GM03348 (cell line): ENCODE measurements around the gene TNKS2.
A peak's percentile ranks its signal among the peaks of the same experiment; 100 is the strongest.
"Not testable (repeated sequence)": the region's sequence is repeated elsewhere in the genome, so short reads cannot be mapped to it uniquely, and the experiment has no call there.

Experiments
- DNase-seq: peaks from one replicate; pipeline ENCODE4 v3.0.0; 2012; ENCODE audit warnings: low spot score

The TNKS2 gene

DNA sequence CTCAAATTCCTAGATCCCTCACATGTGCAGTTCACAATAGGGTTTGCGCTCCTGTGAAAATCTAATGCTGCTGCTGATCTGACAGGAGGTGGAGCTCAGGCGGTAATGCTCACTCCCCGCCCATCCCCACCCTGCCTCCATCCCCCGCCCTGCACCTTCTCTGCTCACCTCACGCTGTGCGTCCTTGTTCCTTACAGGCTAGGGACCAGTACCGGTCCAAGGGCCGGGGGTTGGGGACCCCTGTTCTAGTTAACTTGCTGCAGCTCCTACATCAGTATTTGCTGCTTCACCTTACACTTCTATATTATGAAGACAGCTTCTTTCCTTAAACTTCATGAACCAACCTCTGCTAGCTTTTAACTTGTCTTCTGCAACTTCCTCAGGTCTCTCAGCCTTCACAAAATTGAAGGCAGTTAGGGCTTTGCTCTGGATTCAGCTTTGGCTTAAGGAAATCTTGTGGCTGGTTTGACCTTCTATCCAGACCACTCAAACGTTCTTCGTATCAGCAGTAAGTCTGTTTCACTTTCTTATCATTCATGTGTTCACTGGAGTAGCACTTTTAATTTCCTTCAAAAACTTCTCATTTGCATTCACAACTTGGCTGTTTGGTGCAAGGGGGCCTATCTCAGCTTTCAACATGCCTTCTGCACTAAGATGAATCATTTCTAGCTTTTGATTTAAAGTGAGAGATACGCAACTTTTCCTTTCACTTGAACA, 1.7 kb upstream of the TNKS2 start:
- peak; percentile 30 for DNase-seq

DNA sequence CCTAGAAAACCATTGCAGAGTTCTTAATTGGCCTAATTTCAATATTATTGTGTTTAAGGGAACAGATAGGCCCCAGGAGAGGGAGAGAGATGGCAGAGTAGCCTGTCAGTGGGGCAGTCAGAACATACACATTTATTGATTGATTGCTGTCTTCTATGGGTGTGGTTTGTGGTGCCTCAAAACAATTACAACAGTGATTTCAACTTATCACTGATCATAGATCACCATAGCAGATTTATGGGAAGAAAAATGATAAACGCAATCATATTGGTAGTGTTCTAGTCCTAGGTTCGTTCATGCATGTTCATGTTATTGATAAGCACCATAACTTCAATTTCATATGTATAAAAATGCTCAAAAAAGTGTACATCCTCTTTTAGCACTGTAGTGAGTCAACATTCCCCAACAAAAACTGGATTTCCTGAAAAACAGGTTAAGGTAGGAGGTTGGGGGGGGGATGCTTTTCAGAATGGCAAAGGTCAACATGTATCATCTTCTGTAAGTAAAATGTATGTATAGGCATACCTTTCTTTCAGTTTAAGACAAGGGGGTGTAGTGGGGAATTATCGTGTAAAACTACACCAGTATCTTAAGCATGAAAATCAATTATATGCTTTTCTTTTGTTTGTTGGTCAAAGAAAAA, 1.1 kb upstream of the TNKS2 start:
- no peak for DNase-seq

DNA sequence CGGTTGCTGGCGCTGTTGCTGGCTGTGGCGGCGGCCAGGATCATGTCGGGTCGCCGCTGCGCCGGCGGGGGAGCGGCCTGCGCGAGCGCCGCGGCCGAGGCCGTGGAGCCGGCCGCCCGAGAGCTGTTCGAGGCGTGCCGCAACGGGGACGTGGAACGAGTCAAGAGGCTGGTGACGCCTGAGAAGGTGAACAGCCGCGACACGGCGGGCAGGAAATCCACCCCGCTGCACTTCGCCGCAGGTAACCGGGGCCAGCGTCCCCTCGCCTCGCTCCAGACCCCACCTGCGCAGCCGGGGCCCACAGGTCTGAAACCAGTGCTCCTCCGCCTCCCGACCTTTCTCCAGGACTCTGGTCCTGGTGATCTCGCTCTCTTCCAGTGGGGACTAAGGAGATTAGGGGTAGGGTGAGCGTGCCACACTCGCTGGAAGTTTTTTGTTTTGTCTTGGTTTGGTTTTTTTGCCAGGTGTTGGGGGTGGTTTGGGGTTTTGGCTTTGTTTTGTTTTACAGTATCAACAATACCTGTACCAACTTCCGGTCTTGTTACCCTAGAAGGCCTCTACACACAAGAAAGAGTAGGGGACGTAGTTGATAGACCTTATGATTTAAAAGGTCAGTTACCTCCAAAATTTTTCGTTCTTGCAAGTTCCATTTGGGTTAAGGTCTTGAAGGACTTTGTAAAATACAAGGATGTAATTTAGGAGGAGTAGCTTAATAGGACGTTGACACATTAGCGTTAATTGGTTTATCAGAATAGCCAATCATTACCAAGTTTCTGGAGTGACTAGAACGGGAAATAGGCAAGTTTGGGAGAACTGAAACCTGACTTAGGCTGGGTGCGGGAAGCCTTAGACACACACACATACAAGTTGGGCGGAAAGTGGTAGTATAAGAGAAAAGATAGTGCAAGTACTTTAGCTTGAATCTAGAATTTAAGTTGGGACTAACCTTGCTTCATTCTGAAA, 704 bp downstream of the TNKS2 start:
- DNase-seq, result peak; percentile 60

DNA sequence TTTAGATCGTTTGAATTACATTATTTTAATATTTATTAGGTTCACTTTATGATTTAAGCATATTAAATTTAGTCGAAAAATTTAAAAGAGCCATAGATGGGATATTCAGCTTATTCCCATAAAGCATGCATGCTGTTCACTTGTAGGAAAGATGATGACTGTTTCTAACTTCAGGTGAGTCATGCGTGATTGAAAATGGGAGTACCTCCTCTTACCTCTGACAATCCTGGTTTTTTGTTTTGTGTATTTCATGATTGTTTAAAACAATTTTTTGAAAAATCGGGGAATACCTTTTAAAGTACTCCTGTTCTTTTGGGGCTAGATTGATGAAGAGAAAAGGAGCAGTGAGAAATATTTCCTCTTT, 1.4 kb downstream of the TNKS2 start:
- DNase-seq, result no peak

DNA sequence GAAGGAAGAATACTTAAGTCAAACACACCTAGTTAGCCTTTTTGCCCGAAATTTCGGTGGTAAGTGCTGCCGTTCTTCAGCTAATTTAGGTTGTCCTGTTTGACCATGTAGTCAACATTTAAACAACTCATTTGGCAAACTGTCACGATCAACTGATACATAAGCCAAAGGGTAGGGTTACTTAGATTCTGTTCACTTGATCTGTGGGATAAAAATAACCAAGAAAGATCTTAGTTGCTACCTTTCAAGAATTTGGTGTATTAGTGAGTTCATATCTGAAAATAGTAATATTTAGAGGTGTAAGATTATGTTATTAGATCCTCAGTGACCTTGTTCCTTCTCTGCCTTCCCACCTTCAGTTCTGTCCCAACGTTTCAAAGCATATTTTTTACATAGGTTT, 2.0 kb downstream of the TNKS2 start:
- DNase-seq, result no peak

DNA sequence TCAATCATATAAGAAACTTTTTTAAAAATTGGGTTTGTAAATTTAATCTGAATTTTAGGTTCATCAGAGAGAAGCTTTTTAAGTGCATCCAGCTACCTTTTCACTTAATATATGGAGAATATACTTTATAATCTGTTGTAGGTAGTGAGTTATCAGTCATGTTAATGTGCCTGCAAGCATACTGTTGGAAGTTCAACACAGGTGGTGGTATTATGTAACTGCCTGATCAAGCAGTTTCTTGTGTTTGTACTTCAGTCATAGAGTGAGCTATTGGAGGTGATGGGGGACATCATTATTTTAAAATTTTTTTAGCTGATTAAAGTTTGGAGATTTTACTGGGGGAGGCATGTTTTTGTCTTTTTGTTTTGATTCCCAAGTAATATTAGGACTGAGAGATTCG, 2.5 kb downstream of the TNKS2 start:
- no peak for DNase-seq

DNA sequence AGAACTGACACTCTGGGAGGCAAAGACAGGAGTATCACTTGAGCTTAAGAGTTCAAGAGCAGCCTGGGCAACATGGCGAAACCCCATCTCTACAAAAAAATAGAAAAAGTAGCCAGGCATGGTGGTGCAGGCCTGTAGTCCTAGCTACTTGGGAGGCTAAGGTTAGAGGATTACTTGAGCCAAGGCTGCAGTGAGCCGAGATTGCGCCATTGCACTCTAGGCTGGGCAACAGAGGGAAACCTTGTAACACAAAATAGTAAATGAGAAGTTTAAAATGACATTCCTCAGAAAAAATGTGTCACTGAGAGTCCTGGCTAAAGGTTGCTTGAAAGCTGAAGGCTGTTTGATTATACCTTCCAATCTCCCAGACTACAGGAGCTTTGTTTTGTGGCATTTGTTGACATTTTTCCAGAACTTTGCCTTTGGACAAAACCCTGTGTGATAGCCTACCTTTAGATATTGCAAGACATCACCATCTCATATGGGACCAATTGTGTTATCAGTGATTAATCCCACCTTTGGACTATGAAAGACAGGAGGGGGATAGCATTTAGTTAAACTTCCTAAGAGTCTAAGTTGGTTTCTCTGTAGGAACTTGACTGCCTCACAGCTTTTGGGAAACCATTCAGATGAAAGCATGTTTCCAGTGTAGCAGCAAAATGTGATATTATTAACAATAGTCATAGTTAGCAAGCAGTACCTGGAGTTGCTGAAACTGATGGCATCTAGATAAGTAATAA, 5.3 kb downstream of the TNKS2 start:
- DNase-seq, result no peak

DNA sequence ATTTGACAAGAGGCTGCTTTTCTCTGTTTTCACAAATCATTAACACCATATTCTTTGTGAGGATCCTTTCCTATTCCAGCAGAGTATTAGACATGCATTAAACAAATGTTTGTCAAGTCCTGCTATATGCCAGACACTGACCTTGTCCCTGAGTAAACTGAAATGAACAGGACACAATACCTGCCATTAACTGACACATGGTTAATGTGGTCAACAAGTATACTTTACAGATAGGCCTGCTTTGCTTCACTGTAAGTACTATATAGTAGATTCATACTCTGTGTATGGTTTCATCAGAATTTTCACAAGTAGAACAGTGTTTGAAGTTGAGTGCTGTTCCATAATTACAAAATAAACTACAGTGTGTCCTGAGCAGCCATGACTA, 5.9 kb downstream of the TNKS2 start:
- no peak for DNase-seq

DNA sequence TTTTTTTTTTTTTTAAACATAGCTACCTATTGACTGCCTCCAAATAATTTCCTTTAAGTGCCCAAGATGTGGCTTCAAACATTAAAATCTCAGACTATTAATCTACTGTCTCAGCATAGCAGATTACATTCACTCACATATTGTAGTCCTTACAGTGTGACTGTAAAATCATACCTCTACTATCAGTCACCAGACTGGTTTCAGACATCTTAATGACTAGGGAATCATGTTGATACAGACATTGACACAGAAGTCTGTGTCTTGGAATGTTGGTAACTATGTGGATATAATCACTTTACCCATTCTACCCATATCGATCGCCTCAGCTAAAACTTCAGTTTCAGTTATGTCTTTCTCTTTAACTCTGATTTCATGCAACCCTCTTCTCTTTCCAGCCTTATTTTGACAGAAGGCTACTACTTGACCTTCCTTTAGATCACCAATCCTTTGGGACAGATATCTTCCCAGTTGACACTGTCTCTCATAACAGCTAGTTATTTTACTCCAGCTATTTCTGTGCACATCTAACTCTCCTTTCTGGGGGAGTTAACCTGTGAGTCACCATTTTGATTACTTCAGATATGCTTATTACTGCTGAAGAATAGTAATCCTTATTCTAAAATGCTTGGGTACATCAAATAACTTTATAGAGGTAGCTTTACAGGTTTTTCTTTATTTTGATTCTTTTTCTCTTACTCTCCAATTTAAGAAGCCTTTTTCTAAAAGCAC, 7.0 kb downstream of the TNKS2 start:
- DNase-seq, result no peak

DNA sequence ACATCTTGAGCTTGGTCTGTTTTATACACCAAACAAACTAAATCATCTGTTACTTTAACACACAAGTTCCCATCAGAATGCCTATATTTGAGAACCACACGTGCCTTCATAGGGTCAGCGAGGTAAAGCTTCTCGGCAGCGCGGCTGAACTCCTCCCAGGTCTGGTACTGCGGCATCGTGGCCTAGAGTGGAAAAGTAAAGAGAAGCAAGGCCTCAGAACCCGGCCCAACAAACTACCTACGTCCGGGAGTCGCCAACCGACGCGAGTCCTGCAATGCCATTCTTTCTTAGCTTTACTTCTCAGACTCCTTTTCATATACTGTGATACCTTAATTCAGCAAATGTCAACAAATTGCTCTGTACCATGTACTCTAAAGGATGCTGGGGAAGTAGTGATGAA, 9.0 kb downstream of the TNKS2 start:
- not testable (repeated sequence) for DNase-seq

DNA sequence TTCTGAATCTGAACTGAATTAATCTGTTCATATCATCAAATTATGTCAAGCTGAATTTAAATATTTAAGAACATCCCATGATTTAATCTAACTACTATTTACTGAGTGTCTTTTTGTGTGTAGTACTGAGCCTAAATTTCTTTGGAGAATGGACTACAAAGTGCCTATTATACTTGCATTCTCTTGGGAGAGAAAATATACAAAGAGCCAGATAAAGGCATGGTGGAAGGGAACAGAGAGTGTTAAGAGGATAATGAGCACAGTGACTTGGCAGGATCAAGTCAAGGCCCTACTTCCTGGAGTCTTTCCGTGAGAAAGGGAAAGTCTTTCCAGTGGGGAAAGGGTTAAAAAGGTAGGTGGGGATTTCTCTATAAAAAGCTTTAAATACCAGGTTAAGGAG, 15.0 kb downstream of the TNKS2 start:
- DNase-seq, result no peak

DNA sequence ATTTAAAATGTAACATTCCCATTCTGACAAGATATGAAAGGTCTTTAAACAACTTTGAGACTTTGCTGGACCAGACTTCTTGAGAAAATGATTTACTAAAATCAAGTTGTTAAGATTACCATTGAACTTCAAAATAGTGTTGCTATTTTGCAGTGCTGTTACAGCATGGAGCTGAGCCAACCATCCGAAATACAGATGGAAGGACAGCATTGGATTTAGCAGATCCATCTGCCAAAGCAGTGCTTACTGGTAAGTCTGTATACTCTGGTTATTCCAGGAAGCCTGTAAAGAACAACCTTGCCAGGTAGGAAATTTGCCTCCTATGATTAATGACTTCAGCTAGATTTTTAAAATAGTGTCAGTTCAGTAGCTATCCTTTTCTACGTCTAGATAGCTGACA, 18.8 kb downstream of the TNKS2 start:
- DNase-seq, result no peak

DNA sequence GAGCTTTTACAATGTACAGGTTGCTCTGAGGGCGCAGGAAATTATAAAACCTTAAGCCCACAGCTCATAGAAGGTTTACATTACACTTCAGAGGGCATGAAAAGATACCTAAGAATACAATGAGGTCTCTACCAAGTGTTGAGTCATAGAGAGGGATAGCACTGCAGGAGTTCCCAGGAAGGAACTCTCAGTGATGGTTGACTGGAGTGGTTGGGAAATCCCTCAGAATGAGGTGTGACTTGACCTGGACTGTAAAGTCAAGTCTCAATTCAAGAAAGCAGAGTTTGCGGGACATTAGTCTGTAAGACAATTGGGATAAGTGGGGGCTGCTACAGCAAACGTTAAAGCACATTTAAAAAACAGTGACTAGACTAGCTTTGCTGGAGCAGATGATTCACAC, 21.9 kb downstream of the TNKS2 start:
- no peak for DNase-seq

DNA sequence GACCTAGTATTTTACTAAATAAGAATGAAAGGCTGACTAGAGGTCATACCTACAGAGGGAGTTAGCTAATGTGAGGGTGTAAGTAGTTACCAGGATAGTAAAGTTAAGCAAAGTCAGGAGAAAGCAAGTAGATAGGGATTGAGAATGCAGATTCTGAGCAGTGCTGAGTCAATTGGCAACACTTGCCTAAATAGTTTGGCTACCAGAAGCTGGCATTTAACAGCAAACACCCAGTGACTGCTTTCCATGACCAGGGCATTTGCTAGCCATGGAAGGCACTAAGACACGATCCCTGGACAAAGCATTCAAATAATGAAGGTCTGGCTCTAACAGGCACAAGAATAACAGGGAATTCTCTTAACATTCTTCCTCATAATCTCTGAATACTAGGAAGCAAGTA, 25.9 kb downstream of the TNKS2 start:
- DNase-seq, result no peak

DNA sequence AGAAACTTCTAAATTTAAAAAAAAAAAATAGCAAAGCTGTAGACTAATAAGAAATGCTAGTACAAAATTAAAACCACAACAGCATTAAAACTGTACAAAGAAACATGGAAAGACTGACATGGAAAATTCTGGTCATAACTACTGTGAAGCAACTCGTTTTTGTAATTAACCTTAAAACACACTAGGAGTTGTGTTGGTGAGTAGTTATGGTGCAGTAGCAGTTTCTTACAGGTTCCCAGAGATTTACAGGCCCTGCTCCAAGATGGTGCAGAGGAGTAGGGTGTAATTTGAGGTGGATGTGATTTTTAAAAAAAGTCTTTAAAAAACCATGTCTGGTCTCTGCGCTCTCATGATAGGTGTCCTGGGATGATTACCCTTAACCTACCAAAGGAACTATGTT, 31.0 kb downstream of the TNKS2 start:
- no peak for DNase-seq

DNA sequence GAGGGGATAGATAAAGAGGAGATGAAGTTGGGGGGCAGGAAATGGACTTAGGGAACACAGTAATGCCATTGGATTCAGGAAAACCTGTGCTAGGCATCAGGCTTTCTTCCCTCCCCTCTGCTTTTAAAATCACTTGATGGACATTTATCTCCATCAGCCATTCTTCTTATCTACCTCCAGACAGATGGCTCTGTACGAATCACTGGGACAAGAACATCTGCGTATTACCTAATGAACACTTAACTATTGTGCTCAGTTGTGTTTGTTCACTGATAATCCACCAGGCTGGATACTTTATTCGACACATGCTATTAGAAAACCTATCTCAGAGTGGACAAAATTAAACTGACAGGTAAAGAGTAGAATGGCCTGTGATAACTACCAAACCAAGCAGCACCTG, 40.0 kb downstream of the TNKS2 start:
- DNase-seq, result no peak

DNA sequence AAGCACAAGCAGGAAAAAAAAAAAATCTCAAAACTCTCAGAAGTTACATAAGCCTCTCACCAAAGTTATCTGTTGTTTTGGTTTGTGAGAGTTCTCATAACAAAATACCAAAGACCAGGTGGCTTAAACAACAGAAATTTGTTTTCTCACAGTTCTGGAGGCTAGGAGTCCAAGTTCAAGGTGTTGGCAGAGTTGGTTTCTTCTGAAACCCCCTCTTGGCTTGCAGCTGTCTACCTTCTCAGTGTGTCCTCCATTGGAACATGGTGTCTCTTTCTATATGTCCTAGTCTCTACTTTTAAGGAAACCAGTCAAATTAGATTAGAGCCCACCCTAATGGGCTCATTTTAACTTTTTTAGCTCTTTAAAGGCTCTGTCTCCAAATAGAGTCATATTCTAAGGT, 44.9 kb downstream of the TNKS2 start:
- DNase-seq, result no peak

DNA sequence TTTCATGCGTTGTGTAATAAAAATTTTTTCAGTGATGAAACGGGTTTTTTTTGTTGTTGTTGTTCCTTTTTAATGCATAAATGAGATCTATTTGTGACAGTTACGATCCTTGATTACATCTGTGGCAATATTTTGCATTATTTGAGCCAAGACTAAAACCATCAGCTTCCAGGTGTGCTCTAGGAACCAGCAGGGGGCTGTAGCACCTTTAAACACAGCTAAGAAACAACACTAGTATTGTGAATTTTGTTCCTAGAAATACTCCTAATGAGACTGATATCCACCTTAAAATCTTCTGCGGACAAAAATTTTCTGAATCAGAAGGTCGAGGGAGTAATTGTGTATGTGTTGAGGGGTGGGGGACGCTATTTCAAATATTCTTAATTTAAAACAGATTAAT, 58.4 kb downstream of the TNKS2 start:
- DNase-seq, result no peak

DNA sequence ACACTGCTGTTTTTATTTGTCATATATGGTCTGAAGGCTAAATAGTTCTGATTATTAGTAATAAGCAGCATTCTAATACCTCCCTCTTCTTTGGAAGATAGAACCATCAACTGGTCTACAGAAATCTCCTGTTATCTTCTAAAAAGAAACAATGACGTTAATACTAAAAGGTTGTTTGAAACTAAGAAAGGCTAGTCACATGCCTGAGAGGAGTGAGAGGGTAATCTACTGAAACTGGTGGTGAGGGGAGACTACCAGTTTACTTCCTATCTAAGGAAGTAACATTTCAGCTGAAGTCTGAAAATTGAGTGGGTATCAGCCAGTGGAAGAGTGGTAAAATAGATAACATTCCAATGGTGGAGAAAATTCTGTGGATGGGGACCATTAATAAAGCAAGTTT, 62.7 kb downstream of the TNKS2 start:
- no peak for DNase-seq

DNA sequence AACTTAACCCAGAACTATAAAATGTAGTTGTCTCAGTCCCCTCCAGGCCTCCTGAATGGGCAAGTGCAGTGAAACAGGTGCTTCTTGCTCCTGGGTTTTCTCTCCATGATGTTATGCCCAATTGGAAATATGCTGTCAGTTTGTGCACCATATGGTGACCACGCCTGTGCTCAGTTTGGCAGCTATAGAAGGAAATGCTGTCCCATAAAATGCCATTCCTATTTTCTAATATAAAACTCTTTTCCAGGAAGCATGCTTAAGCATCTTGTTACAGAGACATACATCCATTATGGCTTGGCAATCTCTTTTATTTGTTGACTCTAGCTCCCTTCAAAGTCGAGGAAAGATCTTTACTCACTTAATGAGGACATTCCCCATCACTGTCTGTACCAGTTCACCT, 65.9 kb downstream of the TNKS2 start:
- no peak for DNase-seq

DNA sequence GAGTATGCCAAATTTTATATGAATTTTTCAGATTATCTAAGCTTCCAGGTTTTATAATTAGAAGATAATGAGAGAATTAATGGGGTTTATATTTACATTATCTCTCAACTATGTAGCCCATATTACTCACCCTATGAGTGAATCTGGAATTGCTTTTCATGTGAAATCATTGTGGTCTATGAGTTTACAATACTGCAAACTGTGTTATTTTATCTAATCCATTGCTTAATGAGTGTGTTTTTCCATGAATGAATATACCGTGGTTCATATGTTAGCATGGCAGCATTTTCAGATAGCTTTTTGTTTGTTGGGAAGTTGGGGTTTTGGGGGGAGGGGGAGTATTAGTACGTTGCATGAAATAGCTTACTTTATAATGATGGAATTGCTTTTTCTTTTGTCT, 66.5 kb downstream of the TNKS2 start:
- DNase-seq, result no peak
